ENCODE measurements around the gene PCDHGA3. TPM values are rescaled to one million over a fixed set of nuclear protein-coding genes. Genes with fewer than 3 reads are reported as not detected.
"Not testable (repeated sequence)": the region's sequence is repeated elsewhere in the genome, so short reads cannot be mapped to it uniquely, and the experiment has no call there.

PCDHGA3 gene
- total RNA-seq, 1 experiment from 2014 or later = 0.26 TPM

DNA sequence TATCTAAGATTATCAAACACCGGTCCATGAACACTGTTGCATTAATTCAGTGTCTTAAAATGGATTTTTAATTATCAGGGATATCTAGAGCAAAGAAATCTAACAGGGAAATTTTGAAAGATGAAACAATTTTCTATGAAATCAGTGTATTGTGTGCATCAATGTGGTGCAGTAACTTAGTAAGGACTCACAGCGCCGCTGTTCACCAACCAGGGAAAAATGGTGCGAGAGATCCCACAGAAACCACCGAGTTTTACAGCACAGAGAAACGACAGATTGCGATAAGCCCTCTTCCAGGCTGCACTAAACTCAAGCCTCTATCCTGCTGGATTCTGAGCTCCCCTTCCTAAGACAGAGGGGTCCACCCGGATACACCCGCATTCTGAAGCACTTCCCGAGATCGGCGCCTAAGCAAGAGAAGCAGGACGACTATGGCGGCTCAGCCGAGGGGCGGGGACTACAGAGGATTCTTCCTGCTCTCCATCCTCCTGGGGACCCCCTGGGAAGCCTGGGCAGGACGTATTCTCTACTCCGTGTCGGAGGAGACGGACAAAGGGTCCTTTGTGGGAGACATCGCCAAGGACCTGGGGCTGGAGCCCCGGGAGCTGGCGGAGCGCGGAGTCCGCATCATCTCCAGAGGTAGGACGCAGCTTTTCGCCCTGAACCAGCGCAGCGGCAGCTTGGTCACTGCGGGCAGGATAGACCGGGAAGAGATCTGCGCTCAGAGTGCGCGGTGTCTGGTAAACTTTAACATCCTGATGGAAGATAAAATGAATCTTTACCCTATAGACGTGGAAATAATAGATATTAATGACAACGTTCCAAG, 39.1 kb downstream of the PCDHGA3 start, which contains the start of gene PCDHGA7:
TSS of gene PCDHGA7 (plus strand) at position 274 of the 826 bp plus-strand sequence. CDS start at position 432, 158 bp downstream.
- no peak within 1 kb of the TSS for H3K27ac ChIP-seq
- peaks cover 29% of the 10 kb centered on the region for H3K9me3 ChIP-seq (replicated peaks)
- no peaks in the 10 kb centered on the region for H3K36me3 ChIP-seq
- DNase-seq (ENCODE audit: low read depth in 1 of 2, low spot score in 2 of 2) = no peak
- H3K4me1 ChIP-seq (replicated peaks) = no peaks in the 10 kb centered on the region
- H3K4me3 ChIP-seq = peak within 1 kb of the TSS; percentile 9; the same call in 1 of the 2 replicates
- H3K27me3 ChIP-seq (replicated peaks) = no peaks in the 10 kb centered on the region

DNA sequence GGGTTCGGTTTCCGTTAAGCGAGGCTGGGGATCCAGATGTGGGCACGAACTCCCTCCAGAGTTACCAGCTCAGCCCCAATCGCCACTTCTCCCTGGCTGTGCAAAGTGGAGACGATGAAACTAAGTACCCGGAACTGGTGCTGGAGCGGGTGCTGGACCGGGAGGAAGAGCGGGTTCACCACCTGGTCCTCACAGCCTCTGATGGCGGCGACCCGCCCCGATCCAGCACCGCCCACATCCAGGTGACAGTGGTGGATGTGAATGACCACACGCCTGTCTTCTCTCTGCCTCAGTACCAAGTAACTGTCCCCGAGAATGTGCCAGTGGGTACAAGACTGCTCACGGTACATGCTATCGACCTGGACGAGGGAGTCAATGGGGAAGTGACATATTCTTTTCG, 39.7 kb downstream of the PCDHGA3 start:
- Histone ChIP-seq H3K27me3 (replicated peaks) (no peaks in the 10 kb centered on the region), H3K36me3 (no peaks in the 10 kb centered on the region), H3K27ac (no peak overlapping the region), H3K4me1 (replicated peaks) (no peaks in the 10 kb centered on the region), H3K4me3 (no peak overlapping the region), H3K9me3 (replicated peaks) (peaks cover 31% of the 10 kb centered on the region)
- no peak for DNase-seq (ENCODE audit: low read depth in 1 of 2, low spot score in 2 of 2)

DNA sequence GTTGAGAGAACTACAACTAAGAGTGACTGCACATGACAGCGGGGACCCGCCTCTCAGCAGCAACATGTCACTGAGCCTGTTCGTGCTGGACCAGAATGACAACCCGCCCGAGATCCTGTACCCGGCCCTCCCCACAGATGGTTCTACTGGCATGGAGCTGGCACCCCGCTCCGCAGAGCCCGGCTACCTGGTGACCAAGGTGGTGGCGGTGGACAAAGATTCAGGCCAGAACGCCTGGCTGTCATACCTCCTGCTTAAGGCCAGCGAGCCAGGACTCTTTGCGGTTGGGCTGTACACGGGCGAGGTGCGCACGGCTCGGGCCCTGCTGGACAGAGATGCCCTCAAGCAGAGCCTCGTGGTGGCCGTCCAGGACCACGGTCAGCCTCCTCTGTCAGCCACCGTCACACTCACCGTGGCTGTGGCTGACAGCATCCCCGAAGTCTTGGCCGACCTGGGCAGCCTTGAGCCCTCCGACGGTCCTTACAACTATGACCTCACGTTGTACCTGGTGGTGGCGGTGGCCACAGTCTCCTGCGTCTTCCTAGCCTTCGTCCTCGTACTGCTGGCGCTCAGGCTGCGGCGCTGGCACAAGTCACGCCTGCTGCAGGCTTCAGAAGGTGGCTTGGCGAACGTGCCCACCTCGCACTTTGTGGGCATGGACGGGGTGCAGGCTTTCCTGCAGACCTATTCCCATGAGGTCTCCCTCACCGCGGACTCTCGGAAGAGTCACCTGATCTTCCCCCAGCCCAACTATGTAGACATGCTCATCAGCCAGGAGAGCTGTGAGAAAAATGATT, 41.0 kb downstream of the PCDHGA3 start:
- H3K36me3 ChIP-seq = no peaks in the 10 kb centered on the region
- H3K27ac ChIP-seq = no peak overlapping the region
- no peaks in the 10 kb centered on the region for H3K27me3 ChIP-seq (replicated peaks)
- DNase-seq (ENCODE audit: low read depth in 1 of 2, low spot score in 2 of 2) = no peak
- no peaks in the 10 kb centered on the region for H3K4me1 ChIP-seq (replicated peaks)
- H3K9me3 ChIP-seq (replicated peaks) = peaks cover 39% of the 10 kb centered on the region
- H3K4me3 ChIP-seq = no peak overlapping the region

DNA sequence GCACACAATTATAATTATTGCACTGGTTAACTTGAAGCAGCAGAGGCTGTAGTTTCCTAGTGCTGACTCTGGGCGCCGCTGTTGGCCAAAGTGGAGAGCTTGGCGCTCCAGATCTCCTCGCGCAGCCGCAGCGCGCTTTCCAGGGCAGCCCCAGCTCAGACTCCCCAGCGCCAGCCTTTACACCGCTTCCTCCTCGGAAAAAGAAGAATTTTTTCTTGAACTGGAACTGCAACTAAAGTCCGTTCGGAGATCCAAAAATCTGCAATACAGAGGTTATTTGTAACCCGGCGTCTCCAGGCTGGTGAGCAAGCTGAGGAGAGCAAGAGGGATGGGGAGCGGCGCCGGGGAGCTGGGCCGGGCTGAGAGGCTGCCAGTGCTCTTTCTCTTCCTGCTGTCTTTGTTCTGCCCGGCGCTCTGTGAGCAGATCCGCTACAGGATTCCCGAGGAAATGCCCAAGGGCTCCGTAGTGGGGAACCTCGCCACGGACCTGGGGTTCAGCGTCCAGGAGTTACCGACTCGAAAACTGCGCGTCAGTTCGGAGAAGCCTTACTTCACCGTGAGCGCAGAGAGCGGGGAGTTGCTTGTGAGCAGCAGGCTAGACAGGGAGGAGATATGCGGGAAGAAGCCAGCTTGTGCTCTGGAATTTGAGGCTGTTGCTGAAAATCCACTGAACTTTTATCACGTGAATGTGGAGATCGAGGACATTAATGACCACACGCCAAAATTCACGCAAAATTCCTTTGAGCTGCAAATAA, 44.1 kb downstream of the PCDHGA3 start, which contains the start of gene PCDHGB4:
TSS of gene PCDHGB4 (plus strand) at position 142 of the 755 bp plus-strand sequence. CDS start at position 329, 187 bp downstream.
- H3K27ac ChIP-seq; H3K4me3 ChIP-seq; DNase-seq (ENCODE audit: low read depth in 1 of 2, low spot score in 2 of 2); H3K27me3 ChIP-seq (replicated peaks); H3K36me3 ChIP-seq; H3K4me1 ChIP-seq (replicated peaks): not testable (repeated sequence)
- H3K9me3 ChIP-seq (replicated peaks) = peaks cover 43% of the 10 kb centered on the region

DNA sequence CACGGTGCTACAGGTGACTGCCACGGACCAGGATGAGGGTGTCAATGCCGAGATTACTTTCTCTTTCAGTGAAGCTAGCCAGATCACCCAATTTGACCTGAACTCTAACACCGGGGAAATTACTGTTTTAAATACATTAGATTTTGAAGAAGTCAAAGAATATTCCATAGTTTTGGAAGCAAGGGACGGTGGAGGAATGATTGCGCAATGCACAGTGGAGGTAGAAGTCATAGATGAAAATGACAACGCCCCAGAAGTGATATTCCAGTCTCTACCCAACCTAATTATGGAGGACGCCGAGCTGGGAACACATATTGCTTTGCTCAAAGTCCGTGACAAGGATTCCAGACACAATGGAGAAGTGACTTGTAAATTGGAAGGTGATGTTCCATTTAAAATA, 45.0 kb downstream of the PCDHGA3 start:
- Histone ChIP-seq H3K9me3 (replicated peaks) (peaks cover 36% of the 10 kb centered on the region), H3K27me3 (replicated peaks) (no peaks in the 10 kb centered on the region)

DNA sequence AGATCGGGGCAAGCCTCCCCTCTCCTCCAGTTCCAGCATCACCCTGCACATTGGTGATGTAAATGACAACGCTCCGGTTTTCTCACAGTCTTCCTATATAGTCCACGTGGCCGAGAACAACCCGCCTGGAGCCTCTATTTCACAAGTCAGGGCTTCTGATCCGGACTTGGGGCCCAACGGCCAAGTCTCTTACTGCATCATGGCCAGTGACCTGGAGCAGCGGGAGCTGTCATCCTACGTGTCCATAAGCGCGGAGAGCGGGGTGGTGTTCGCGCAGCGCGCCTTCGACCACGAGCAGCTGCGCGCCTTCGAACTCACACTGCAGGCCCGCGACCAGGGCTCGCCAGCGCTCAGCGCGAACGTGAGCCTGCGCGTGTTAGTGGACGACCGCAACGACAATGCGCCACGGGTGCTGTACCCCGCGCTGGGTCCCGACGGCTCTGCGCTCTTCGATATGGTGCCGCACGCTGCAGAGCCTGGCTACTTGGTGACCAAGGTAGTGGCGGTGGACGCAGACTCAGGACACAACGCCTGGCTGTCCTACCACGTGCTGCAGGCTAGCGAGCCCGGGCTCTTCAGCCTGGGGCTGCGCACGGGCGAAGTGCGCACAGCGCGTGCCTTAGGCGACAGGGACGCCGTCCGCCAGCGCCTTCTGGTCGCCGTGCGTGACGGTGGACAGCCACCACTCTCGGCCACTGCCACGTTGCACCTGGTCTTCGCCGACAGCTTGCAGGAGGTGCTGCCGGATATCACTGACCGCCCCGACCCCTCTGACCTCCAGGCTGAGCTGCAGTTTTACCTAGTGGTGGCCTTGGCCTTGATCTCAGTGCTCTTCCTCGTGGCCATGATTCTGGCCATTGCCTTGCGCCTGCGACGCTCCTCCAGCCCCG, 45.8 kb downstream of the PCDHGA3 start:
- no peak for DNase-seq (ENCODE audit: low read depth in 1 of 2, low spot score in 2 of 2)
- Histone ChIP-seq H3K36me3 (no peaks in the 10 kb centered on the region), H3K9me3 (replicated peaks) (peaks cover 37% of the 10 kb centered on the region), H3K4me1 (replicated peaks) (no peaks in the 10 kb centered on the region), H3K27ac (no peak overlapping the region), H3K4me3 (no peak overlapping the region), H3K27me3 (replicated peaks) (no peaks in the 10 kb centered on the region)

More for the DNA sequence above, 45.0 kb downstream of the PCDHGA3 start:
- H3K36me3 ChIP-seq = no peaks in the 10 kb centered on the region
- no peak overlapping the region for H3K27ac ChIP-seq
- H3K4me3 ChIP-seq = no peak overlapping the region
- no peaks in the 10 kb centered on the region for H3K4me1 ChIP-seq (replicated peaks)
- no peak for DNase-seq (ENCODE audit: low read depth in 1 of 2, low spot score in 2 of 2)

DNA sequence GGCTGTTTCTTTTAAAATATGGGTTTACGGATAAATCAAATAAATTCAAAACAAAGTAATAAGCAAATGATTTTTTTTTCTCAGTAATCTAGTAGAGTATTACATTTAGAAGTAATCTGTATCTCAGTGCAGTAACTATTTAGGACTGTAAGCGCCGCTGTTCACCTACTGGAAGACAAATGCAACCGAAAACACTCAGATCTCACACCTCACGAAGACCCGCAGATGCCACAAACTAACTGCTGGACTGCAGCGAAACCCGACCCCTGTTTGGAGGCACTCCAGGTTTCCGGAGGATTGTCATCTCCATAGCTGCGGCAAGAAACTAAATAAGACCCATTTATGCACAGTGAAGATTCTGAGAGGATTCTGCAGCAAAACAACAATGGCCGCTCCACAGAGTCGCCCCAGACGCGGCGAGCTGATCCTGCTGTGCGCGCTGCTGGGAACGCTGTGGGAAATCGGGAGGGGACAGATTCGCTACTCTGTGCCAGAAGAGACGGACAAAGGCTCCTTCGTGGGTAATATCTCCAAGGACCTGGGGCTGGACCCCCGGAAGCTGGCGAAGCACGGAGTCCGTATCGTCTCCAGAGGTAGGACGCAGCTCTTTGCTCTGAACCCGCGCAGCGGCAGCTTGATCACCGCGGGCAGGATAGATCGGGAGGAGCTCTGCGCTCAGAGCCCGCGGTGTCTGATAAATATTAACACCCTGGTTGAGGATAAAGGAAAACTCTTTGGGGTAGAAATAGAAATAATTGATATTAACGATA, 49.0 kb downstream of the PCDHGA3 start, which contains the start of gene PCDHGA8:
TSS of gene PCDHGA8 (plus strand) at position 205 of the 770 bp plus-strand sequence. CDS start at position 386, 181 bp downstream.
- no peaks in the 10 kb centered on the region for H3K27me3 ChIP-seq (replicated peaks)
- H3K4me1 ChIP-seq (replicated peaks) = no peaks in the 10 kb centered on the region
- no peak within 1 kb of the TSS for H3K27ac ChIP-seq
- no peaks in the 10 kb centered on the region for H3K36me3 ChIP-seq
- no peak within 1 kb of the TSS for H3K4me3 ChIP-seq
- peaks cover 40% of the 10 kb centered on the region for H3K9me3 ChIP-seq (replicated peaks)
- DNase-seq (ENCODE audit: low read depth in 1 of 2, low spot score in 2 of 2) = no peak

DNA sequence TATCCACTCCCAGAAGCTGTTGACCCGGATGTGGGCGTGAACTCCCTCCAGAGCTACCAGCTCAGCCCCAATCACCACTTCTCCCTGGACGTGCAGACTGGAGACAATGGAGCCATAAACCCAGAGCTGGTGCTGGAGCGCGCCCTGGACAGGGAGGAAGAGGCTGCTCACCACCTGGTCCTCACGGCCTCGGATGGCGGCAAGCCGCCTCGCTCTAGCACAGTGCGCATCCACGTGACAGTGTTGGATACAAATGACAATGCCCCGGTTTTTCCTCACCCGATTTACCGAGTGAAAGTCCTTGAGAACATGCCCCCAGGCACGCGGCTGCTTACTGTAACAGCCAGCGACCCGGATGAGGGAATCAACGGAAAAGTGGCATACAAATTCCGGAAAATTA, 49.6 kb downstream of the PCDHGA3 start:
- Histone ChIP-seq H3K27ac (no peak overlapping the region), H3K4me3 (no peak overlapping the region), H3K36me3 (no peaks in the 10 kb centered on the region), H3K27me3 (replicated peaks) (no peaks in the 10 kb centered on the region), H3K9me3 (replicated peaks) (peaks cover 39% of the 10 kb centered on the region), H3K4me1 (replicated peaks) (no peaks in the 10 kb centered on the region)
- DNase-seq (ENCODE audit: low read depth in 1 of 2, low spot score in 2 of 2) = no peak

DNA sequence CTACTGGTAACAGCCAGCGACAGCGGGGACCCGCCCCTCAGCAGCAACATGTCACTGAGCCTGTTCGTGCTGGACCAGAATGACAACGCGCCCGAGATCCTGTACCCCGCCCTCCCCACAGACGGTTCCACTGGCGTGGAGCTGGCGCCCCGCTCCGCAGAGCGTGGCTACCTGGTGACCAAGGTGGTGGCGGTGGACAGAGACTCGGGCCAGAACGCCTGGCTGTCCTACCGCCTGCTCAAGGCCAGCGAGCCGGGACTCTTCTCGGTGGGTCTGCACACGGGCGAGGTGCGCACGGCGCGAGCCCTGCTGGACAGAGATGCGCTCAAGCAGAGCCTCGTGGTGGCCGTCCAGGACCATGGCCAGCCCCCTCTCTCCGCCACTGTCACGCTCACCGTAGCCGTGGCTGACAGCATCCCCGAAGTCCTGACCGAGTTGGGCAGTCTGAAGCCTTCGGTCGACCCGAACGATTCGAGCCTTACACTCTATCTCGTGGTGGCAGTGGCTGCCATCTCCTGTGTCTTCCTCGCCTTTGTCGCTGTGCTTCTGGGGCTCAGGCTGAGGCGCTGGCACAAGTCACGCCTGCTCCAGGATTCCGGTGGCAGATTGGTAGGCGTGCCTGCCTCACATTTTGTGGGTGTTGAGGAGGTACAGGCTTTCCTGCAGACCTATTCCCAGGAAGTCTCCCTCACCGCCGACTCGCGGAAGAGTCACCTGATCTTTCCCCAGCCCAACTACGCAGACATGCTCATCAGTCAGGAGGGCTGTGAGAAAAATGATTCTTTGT, 51.0 kb downstream of the PCDHGA3 start:
- not testable (repeated sequence) for H3K27me3 ChIP-seq (replicated peaks); H3K4me3 ChIP-seq; H3K4me1 ChIP-seq (replicated peaks); H3K27ac ChIP-seq; H3K36me3 ChIP-seq; DNase-seq (ENCODE audit: low read depth in 1 of 2, low spot score in 2 of 2)
- peaks cover 39% of the 10 kb centered on the region for H3K9me3 ChIP-seq (replicated peaks)

All from SJSA1 (cell line).